ENCODE data around the gene NARS2.
"Not testable (repeated sequence)": the region's sequence is repeated elsewhere in the genome, so short reads cannot be mapped to it uniquely, and the experiment has no call there.

NARS2 gene

DNA sequence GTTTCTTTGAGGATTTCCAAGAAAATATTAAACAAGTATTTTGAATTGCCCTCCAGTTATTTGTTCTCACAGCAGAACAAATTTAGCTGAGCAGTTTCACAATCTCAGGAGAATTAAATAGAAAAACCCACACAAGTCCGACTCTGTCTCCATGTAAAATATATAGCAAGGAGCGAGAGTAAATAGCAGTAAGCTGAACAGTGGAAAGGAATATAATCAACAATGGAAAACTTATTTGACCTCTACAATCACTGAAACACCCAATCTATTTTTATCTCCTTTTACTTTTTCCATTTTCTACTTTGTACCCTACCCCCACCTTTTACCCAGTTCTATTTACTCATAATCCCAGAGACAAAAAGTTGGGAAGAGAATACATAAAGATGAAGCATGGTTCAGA lies 34.4 kb downstream of the NARS2 start:
- no peak for DNase-seq

DNA sequence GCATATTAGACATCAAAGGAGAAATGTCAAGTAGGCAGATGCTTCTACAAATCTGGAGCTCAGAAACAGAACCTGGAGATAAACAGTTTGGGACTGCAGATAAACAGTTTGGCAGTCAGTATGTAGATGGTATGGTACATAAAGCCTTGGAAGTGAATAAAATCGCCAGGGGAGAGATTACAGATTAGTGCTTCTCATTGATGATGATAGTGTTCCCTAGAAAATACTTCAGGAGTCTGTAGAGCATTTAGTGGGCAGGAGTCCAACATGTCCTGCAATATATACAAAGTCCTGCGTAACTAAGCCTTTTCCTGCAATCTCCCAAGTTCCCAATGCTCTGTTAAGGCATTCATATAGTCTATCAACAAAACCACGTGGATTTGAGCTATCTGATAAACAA lies 35.2 kb downstream of the NARS2 start:
- no peak for DNase-seq

DNA sequence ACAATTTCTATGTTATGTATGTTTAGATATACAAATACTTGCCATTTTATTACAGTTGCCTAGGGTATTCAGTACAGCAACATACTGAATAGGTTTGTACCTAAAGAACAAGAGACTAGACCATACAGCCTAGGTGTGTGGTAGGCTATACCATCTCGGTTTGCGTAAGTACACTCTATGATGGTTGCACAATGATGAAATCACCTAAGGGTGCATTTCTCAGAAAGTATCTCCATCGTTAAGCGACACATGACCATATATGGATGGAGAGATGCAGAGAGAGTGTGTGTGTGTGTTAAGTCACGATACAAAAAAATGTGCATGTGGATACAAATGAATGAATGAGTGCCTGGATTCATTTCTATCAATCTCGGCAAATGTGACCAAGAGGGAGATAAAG lies 37.7 kb downstream of the NARS2 start:
- no peak for DNase-seq

DNA sequence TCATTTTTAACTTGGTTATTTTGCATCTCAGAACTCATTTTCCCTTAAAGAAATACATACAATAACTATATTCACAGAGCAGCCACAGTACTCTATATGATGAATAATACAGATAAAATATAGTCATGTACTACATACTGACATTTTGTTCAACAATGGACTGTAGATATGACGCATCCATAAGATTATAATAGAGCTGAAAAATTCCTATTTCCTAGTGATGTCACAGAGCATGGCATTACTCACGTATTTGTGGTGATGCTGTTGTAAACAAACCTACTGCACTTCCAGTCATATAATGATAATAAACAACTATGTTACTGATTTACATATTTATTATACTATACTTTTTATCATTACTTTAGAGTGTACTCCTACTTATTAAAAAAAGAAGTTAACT lies 38.7 kb downstream of the NARS2 start:
- DNase-seq, result no peak

DNA sequence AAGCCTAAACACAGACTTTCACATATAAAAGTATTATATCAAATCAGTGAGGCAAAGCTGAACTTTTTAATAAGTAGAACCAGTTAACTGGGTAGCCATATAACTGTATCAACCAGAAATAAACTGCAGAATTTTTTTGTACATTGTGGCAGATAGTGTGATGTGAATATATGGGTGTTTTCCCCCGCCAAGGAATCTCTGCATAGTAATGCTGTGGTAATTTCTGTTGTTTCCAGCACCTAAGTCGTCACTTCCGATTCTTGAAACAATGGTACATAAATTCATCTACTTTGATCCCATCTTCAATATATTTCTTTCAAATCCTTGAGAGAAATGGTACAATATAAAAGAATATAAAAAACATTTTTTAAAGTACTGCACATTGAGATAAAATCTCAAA lies 39.6 kb downstream of the NARS2 start:
- no peak for DNase-seq

DNA sequence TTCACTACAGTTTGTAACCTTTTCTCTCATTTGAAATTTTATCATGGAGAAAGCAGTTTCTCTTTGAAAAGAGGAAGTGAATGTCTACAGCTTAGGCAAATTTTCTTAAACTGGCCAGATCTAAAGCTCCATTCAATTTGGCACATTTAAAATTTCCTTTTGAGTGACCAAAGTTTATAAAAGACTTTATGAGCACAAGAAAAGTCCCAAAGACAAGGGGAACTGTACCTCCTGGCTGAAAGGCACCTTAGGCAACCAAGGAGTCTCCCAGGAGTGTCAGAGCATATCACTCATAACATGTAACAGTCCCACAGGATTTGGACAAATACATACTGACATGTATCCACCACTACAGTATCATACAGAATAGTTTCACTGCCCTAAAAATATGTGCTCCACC lies 41.3 kb downstream of the NARS2 start:
- DNase-seq, result no peak

DNA sequence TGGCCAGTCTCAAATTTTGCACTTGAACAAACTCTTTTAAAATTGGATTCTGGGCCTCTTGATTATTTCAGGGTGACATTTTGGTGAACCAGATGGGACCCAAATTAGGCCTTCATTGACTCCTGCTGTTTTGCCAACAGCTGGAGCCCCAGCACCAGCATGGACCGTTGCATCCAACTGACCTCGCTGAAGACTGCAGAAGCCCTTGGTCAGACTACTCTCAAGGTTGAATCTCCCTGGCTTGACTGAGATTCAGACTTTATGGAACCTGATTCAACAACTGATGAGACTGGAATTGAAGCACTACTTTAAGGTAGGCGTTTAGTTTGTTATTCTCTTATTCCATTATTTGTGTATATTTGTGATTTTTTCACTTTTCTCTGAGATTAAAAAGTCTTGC lies 41.7 kb downstream of the NARS2 start:
- no peak for DNase-seq

DNA sequence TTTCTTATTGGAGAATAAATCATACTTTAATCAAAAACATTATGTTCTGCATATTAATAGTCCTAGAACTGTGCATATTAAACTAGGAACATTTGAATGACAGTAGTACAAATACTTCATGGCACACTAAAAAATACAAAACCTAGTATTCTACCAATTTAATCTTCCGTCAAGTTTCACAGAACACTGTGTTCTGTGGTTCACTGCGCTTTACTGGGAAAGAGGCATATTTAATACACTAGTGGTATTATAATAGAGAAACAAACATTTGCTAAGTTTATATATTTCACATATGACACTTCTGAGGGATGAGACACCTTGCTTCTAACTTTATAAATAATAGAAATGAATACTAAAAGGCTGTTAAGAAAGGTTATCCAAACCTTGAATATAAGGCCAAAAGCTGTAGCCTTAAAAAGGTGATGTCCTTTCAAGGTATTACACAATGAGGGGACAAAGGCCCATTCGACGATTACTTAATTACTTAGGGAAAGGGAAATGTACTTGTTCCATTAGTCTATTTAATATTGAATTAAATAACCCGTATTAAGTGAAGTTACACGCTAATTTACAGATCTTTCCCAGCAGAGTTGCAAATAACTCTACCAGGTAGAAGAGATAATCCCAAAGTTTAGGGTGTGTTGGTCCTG lies 48.0 kb downstream of the NARS2 start:
- DNase-seq, result no peak

DNA sequence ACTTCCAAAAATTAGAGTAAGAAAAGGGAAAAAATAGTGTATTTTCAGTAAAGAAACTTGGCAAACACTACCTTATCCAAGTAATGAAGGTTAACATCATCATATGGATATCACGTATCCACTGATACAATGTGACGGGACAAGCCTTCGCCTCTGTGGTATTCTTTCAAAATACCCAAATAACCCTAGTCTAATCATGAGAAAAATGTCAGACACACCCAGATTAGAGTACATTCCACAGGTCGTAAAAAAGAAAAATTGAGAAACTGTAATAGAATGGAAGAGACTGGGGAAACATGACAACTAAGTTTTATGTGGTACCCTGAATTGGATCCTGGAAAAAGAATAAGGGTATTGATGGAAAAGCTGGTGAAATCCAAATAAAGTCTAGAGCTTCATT lies 48.9 kb downstream of the NARS2 start:
- DNase-seq, result no peak

DNA sequence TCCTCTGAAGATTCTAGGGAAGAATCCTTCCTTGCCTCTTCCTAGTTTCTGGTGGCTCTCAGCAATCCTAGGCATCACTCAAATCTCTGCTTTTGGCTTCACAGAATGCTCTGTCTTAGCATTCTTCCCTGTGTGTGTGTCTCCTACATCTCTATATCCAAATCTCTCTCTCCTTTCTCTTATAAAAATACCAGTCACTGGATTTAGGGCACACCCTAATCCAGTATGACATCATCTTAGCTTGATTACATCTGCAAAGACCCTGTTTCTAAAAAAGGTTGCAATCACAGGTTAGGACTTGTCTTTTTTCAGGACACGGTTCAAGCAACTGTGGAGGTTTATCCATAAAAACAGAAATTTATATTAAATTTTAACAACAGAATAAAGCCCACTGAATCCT lies 54.4 kb downstream of the NARS2 start:
- DNase-seq, result no peak

DNA sequence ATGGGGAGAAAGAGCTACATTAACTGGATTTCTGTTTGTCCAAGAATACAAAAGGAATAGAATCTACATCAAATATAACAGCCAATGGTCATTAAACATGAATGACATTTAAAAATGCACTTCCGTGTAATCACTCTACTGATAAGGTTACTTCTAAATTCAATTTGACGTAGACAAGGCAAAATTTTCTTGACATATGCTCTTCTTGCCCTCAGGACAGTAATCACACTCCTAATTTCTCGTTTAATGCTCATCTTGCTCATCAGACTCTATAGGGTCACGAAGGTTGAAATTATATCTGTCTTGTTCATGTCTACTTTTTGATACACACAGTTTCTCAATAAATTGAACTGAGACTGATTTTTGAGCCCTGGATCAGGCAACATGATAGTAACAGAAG lies 58.4 kb downstream of the NARS2 start:
- no peak for DNase-seq

DNA sequence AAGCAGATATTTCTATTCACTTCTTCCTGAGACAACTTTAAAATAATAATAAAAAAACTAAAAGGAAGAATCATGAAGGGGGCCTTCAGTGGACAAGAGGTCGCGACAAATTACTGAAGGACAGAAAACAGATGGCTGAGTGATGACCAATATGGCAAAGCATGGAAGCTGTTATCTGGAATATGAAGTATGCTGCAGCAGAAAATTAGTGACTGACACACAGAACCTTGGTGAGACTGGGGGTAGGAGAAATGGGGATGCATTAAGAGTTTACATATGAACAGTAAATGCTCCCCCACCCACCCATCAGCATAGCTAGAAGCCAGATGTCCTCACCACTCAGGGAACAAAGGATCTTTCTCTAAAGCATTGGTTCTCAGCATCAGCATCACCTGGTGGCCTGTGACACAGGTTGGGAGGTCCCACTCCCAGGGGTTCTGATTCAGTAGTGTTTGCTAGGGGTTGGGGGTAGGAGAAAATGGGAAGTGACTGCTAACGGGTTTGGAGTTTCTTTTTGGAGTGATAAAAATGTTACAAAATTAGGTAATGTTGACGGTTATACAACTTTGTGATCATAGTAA lies 59.7 kb downstream of the NARS2 start:
- no peak for DNase-seq

DNA sequence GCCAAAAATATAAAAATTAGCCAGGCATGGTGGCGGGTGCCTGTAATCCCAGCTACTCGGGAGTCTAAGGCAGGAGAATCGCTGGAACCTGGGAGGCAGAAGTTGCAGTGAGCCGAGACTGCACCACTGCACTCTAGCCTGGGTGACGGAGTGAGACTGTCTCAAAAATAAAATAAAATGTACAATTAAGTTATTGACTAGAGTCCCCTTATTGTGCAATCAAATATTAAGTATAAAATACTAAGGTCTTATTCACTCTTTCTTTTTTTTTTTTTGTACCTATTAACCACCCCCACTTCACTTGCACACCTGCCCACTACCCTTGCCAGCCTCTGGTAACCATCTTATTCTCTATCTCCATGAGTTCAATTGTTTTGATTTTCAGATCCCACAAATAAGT lies 61.6 kb downstream of the NARS2 start:
- not testable (repeated sequence) for DNase-seq

DNA sequence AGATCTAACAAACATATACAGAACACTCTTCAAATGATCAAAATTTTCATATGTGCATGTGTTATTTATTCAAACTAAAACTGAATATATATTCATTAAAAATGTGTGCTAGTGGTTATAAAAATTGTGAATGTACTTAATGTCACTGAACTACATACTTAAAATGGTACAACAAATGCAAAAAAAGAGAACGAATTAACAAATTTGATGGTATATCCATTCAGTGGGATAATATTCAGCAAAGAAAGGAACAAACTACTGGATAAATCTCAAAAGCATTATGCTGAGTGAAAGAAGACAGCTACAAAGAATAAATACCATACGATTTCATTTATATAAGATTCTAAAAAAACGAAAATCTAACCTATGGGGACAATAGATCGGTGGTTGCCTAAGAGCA lies 64.1 kb downstream of the NARS2 start:
- DNase-seq, result no peak

DNA sequence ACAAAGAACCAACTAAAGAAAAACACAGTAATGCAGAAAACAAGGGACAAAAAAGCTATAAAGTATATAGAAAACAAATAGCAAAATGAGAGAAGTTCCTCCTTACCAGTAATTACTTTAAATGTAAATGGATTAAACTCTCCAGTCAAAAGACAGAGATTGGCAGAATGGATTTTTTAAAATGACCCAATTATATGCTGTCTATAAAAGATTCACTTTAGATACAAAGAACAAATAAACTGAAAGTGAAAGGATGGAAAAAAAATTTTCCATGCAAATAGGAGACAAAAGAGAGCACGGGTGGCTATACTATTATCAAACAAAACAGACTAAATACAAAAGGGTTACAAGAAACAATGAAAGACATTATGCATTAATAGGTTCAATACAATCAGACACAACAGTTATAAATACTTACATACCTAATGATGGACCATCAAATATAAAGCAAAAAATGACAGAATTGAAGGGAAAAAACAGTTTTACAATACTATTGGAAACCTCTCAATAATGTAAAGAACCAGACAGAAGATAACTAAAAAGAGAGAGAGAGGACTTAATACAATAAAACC lies 64.6 kb downstream of the NARS2 start:
- no peak for DNase-seq

DNA sequence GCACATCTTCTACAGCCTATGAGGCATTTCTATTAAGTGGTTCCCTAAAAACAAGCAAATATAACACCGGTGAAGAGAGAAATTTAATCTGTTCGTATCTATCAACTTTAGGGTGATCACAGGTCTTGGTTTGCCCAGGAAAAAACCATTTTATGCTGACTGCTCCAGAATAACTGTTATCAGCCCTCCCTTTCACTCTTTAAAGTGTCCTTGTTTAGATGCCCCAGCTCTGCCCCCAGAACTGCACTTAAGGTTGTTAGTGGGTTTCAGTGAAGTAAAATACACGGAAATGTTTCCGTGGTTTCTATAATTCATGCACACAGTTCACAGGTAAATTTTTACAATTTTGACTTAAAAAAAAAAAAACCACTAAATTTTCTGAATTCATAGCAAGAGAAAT lies 70.0 kb downstream of the NARS2 start:
- no peak for DNase-seq

DNA sequence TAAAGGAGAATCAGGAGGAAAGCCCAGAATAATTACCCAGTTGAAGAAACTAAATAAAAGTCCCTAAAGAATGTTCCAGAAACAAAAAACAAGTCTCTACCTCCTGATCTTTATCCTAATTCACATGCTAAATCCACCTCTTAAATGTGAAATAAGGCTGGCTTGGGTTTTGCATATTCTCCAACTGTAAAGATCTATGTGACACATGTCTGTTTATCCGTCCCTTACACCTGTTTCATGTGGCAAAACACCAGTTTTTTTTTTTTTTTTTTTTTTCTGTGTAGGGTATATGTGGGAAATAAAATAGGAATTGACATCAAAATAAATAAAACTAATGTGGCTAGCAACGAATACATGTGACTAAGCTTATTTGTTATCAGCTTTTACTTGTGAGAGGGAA lies 70.5 kb downstream of the NARS2 start:
- no peak for DNase-seq

DNA sequence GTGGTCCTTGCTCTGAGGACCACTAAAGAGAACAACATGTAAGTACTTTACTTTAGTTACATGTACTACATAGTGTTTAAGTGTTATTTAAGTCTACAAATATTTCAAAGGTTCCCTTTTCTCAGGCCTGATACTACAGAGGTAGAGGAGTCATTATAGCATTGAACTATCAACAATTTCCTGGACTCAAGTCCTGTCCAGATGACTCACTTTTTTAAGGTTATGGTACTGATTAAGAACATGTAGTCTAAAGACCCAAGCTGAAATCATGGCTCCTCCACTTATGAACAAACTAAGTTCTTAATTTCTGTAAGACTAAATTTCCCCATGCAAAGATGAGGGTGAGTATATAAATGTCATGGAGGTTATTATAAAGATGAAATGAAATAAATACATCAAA lies 74.7 kb downstream of the NARS2 start:
- DNase-seq, result no peak

DNA sequence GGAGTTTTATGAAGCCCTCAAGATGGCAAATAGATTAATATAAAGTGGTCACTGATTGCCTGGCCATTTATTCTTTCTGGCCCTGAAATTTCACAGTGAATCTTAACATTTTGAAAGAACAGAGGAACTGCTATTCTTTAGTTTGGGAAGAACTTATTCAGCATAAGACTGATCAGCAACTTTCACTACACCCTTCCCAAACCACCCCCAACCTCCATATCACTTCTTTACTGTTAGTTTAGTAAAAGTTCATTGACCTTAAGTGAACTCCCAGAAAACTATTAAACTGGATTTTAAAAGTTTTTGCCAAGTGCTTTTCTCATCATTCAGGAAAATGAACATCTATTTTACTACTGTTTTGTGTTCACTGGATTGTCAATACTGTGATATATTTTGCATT lies 77.4 kb downstream of the NARS2 start:
- DNase-seq, result no peak

DNA sequence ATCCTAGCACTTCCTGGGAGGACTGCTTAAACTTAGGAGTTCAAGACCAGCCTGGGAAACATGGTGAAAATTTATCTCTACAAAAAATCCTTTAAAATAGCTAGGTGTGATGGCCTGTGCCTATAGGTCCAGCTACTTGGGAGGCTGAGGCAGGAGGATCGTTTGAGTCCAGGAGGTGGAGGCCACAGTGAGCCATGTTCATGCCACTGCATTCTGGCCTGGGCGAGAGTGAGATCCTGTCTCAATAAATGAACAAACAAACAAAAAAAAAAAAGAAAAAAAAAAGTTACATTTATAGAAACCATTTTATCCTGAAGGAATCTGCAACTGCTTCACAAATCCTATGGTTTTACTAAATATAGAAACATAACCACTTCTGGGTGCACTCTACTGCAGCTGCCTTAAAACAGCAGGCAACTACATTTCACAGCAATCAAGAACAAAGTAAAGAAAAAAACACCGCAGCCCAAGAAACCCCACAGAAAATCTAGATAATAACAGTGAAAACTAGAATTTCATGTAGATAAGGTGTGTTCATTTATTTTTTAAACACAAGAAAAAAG lies 81.2 kb downstream of the NARS2 start:
- DNase-seq, result no peak

DNA sequence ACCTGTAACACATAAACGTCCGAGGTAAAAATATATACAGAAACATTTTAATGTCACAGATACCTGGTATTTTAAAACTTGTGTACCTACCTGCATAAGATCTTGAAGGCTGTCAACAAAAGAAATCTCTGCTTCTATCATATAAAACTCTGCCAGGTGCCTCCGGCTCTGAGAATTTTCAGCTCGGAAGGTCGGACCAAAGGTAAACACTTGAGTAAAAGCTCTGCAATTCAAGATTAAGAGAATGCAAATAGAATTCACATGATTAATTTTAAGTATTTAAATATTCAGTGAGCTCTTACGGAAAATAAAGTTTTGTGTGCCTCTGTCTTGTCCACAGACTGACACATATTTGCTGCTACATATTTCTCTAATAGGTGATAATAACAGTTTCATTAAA lies 81.7 kb downstream of the NARS2 start:
- DNase-seq, result no peak

DNA sequence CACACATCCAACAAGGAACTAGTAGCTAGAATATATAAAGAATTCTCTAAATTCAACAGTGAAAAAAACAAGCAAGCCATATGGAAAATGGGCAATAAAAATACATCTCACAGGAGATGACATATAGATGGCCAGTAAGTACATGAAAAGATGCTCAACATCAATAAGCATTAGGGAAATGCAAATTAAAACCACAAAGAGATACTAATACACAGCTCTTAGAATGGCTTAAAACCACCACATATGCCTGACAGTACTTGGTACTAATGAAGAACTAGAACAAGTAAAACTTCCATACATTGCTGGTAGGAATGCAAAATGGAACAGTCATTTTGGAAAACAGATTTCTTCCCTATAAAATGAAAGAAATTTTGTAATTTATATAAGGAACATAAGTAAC lies 85.5 kb downstream of the NARS2 start:
- no peak for DNase-seq

DNA sequence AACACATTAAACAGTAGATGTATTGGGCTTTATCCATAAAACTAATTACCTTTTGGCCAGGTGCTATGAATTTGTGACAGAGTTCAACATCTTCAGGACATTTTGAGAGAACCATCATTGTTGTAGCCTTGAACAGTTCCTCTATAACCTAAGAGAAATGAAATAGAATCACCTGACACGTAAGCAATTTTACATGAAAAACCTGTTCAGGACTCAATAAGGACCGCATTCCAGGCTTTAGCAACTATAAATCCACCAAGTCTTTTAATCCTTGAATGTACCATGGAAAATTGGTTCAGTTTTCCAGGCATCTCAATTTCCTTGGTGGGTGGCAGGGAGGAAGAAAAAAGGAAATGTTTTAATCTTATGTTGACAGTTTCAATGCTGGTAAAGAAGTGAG lies 96.1 kb downstream of the NARS2 start:
- DNase-seq, result no peak

DNA sequence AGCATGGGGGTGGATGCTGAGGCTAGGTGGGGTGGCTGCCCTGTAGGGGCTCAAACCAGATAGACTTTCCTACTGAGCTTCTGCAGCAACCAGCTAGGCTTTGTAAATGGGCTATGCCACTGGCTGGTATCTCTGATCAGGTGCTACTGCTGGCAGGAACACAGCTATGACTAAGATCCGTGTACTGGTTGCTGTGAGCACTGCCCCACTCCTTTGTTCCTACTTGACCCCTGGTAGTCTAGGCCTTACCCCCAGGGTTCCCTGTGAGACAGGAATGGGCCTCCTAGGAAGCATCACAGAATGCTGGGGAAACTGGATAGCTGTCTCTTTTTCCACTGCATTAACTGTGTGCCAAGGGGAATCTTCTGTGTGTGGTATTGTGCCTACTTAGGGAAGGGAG lies 98.6 kb downstream of the NARS2 start:
- DNase-seq, result no peak

DNA sequence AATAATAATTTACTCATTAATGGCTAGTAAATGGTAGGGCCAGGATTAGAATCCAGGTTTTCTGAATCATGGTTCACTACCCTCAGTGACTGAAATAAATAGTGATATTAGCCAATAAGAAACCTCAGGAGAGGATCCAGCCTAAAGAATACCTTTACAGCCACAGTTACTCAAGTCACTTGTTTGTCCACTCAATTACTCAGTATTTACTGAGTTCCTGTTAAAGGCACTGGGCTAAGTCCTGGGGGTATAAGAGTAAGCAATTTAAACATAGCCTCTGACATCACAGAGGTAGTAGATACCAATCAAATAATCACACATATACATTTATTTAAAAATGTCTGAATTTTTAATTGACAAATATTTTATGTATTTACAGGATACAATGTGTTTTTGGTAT lies 100.2 kb downstream of the NARS2 start:
- DNase-seq, result no peak
